Hematopoietic multipotent progenitor cell treated with erythropoietin and hydrocortisone succinate and interleukin-3 and kit ligand, for 15 days (in vitro differentiated cells): Measurements from ENCODE around the gene PARD3.

Source experiments
- DNase-seq: peaks from one replicate; pipeline ENCODE4 v3.0.0-alpha.2; 2015; ENCODE audit warnings: low spot score

PARD3 gene

GRCh38 chr10:34824870-34825269, 9.8 kb upstream of the PARD3 start:
- no peak for DNase-seq

- DNase-seq, result no peak
These were observed 6.8 kb upstream of the PARD3 start for GRCh38 chr10:34821587-34822585.

GRCh38 chr10:34817586-34817985, 2.5 kb upstream of the PARD3 start:
- no peak for DNase-seq

GRCh38 chr10:34817054-34817453, 2.0 kb upstream of the PARD3 start:
- no peak for DNase-seq

- no peak for DNase-seq
These were observed 1.5 kb upstream of the PARD3 start for GRCh38 chr10:34816501-34817002.

- no peak for DNase-seq
These were observed 995 bp upstream of the PARD3 start for GRCh38 chr10:34816085-34816496.

- DNase-seq, result no peak
These were observed 247 bp downstream of the PARD3 start for GRCh38 chr10:34814913-34815184.

- DNase-seq, result no peak
These were observed 728 bp downstream of the PARD3 start for GRCh38 chr10:34814223-34814912.

- no peak for DNase-seq
These were observed 1.4 kb downstream of the PARD3 start for GRCh38 chr10:34813626-34814222.

- no peak for DNase-seq
These were observed 2.3 kb downstream of the PARD3 start for GRCh38 chr10:34812771-34813170.

GRCh38 chr10:34811968-34812514, 3.1 kb downstream of the PARD3 start:
- DNase-seq, result no peak

GRCh38 chr10:34811126-34811967, 3.7 kb downstream of the PARD3 start:
- no peak for DNase-seq

GRCh38 chr10:34809796-34810195, 5.3 kb downstream of the PARD3 start:
- DNase-seq, result no peak

- no peak for DNase-seq
These were observed 6.0 kb downstream of the PARD3 start for GRCh38 chr10:34808801-34809745.

GRCh38 chr10:34808336-34808735, 6.8 kb downstream of the PARD3 start:
- no peak for DNase-seq

GRCh38 chr10:34804306-34804705, 10.8 kb downstream of the PARD3 start:
- DNase-seq, result no peak

GRCh38 chr10:34802692-34803091, 12.4 kb downstream of the PARD3 start:
- no peak for DNase-seq

- DNase-seq, result no peak
These were observed 13.9 kb downstream of the PARD3 start for GRCh38 chr10:34801097-34801733.

GRCh38 chr10:34800624-34801023, 14.5 kb downstream of the PARD3 start:
- DNase-seq, result no peak

- no peak for DNase-seq
These were observed 16.4 kb downstream of the PARD3 start for GRCh38 chr10:34798654-34799053.
